HepG2 (cell line): Measurements from ENCODE around the gene DCHS2. TPM values are rescaled to one million over a fixed set of nuclear protein-coding genes. Genes with fewer than 3 reads are reported as not detected.

Source experiments
- ATAC-seq: fragments of 200-7000 bp; cut with Tn5 transposase; 3 replicates; pipeline ENCODE4 v1.9.1; 2020; ENCODE audit warnings: mild to moderate bottlenecking, moderate library complexity
- BruUV-seq: library from RNA; stranded (reverse); fragments of 400-500 nt; replicated peaks from 2 replicates; lab custom pipeline; 2021; lab: Mats Ljungman, UMichigan
- CTCF ChIA-PET: fragments of 300-600 bp; formaldehyde crosslinking; extraction: SDS; loops from one replicate; lab custom pipeline; 2021; ENCODE audit warnings: low total read pairs, inconsistent platforms, low intra/inter-chr PET ratio; lab: Yijun Ruan, JAX
- POLR2A ChIA-PET: fragments of 350-600 bp; sonication (Branson Sonifier 250); formaldehyde crosslinking; loops from one replicate; lab custom pipeline; 2020; ENCODE audit warnings: antibody characterized with exemption, inconsistent platforms; lab: Yijun Ruan, JAX
- DNase-seq: peaks from one replicate; pipeline ENCODE4 v3.0.0-alpha.2; 2015; ENCODE audit warnings: low spot score
- FAIRE-seq: peaks from 3 replicates; lab custom pipeline; 2011; peaks lifted over from hg19 to GRCh38; lab: Jason Lieb, UNC
- H2AFZ ChIP-seq: one replicate; pipeline ENCODE4 v1.6.1; 2011; ENCODE audit warnings: low read length, inconsistent platforms
- H3K27ac ChIP-seq: fragments of 300-600 bp; 3 replicates; pipeline ENCODE4 v1.8.0; 2011; ENCODE audit warnings: mixed run types, mild to moderate bottlenecking, mixed read lengths, low read length, inconsistent platforms; ENCODE audit not compliant: insufficient read depth; ENCODE audit errors: extremely low read length
- H3K27me3 ChIP-seq, 2 experiments: fragments of 200-600 bp in 1 of 2; 2 replicates in 1 of 2; 3 replicates in 1 of 2; pipeline versions ENCODE4 v1.6.0 to v1.8.0; 2011; ENCODE audit warnings: low read length in 2 of 2, mild to moderate bottlenecking in 2 of 2, moderate library complexity in 2 of 2, inconsistent platforms in 1 of 2; ENCODE audit not compliant: insufficient read depth in 2 of 2, control insufficient read depth in 1 of 2
- H3K36me3 ChIP-seq, 2 experiments: fragments of 200-600 bp in 1 of 2; replicated peaks in 1 of 2; 2 replicates in 1 of 2; 3 replicates in 1 of 2; pipeline versions ENCODE4 v1.5.1 to v1.8.0; 2011; ENCODE audit warnings: low read length in 2 of 2, inconsistent platforms in 1 of 2; ENCODE audit not compliant: insufficient read depth in 2 of 2, control insufficient read depth in 1 of 2
- H3K4me1 ChIP-seq: 2 replicates; pipeline ENCODE4 v1.5.1; 2012; ENCODE audit warnings: low read length, inconsistent platforms; ENCODE audit not compliant: insufficient read depth
- H3K4me2 ChIP-seq: 2 replicates; pipeline ENCODE4 v1.6.0; 2011; ENCODE audit warnings: low read depth, low read length, inconsistent platforms
- H3K4me3 ChIP-seq, 3 experiments: fragments of 200-600 bp in 1 of 3; sonication (generic), shearing (Covaris generic) in 1 of 3; replicated peaks in 1 of 3; 2 replicates each; pipeline ENCODE4 v1.5.1; 2011 to 2016; ENCODE audit warnings: low read length in 3 of 3, inconsistent platforms in 2 of 3, low read depth in 2 of 3, mild to moderate bottlenecking in 2 of 3, control low read depth in 1 of 3, mixed read lengths in 1 of 3; ENCODE audit not compliant: insufficient read depth in 1 of 3
- H3K79me2 ChIP-seq: one replicate; pipeline ENCODE4 v1.6.1; 2011; ENCODE audit warnings: low read length, inconsistent platforms; ENCODE audit not compliant: insufficient read depth
- H3K9ac ChIP-seq: 2 replicates; pipeline ENCODE4 v1.6.0; 2011; ENCODE audit warnings: mild to moderate bottlenecking, low read depth, low read length, inconsistent platforms; ENCODE audit not compliant: insufficient read depth
- H3K9me3 ChIP-seq: 2 replicates; pipeline ENCODE4 v1.5.1; 2012; ENCODE audit warnings: mild to moderate bottlenecking, low read length
- H4K20me1 ChIP-seq: 2 replicates; pipeline ENCODE4 v1.6.0; 2011; ENCODE audit warnings: inconsistent platforms, mild to moderate bottlenecking, low read length, moderate library complexity; ENCODE audit not compliant: insufficient read depth
- IRX3 ChIP-seq: sonication (generic); formaldehyde crosslinking; IDR thresholded peaks from 2 replicates; pipeline ENCODE4 v1.8.1; 2023; ENCODE audit warnings: mild to moderate bottlenecking, low read depth, missing genetic modification reagents, borderline replicate concordance
- KLF13 ChIP-seq: sonication (generic); formaldehyde crosslinking; IDR thresholded peaks from 2 replicates; pipeline ENCODE4 v1.4.0; 2020; ENCODE audit warnings: mild to moderate bottlenecking, missing genetic modification reagents
- NR3C1 ChIP-seq: sonication (generic); formaldehyde crosslinking; IDR thresholded peaks from 2 replicates; pipeline ENCODE4 v1.4.0; 2020; ENCODE audit warnings: missing genetic modification reagents
- PAWR ChIP-seq: sonication (generic); formaldehyde crosslinking; IDR thresholded peaks from 2 replicates; pipeline ENCODE4 v1.4.0; 2020; ENCODE audit warnings: missing genetic modification reagents, mild to moderate bottlenecking, borderline replicate concordance
- ZBTB7A ChIP-seq: sonication (generic); formaldehyde crosslinking; IDR thresholded peaks from 2 replicates; pipeline ENCODE4 v1.8.0; 2022; ENCODE audit warnings: mild to moderate bottlenecking, missing genetic modification reagents
- ZC3H4 ChIP-seq: sonication (generic); formaldehyde crosslinking; IDR thresholded peaks from 2 replicates; pipeline ENCODE4 v1.4.0; 2020; ENCODE audit warnings: missing genetic modification reagents, borderline replicate concordance
- ZFP82 ChIP-seq: sonication (generic); formaldehyde crosslinking; IDR thresholded peaks from 2 replicates; pipeline ENCODE4 v1.5.1; 2020; ENCODE audit warnings: mild to moderate bottlenecking, missing genetic modification reagents, borderline replicate concordance
- ZFX ChIP-seq: sonication (generic); formaldehyde crosslinking; IDR thresholded peaks from 2 replicates; pipeline ENCODE4 v1.4.0; 2020; ENCODE audit warnings: mild to moderate bottlenecking, low read depth, missing genetic modification reagents, moderate library complexity
- ZNF160 ChIP-seq: sonication (generic); formaldehyde crosslinking; IDR thresholded peaks from 2 replicates; pipeline ENCODE4 v1.8.0; 2022; ENCODE audit warnings: mild to moderate bottlenecking, inconsistent platforms, missing genetic modification reagents
- ZNF225 ChIP-seq: sonication (generic); formaldehyde crosslinking; IDR thresholded peaks from 2 replicates; pipeline ENCODE4 v1.4.0; 2020; ENCODE audit warnings: mild to moderate bottlenecking, missing genetic modification reagents
- ZNF367 ChIP-seq: sonication (generic); formaldehyde crosslinking; IDR thresholded peaks from 2 replicates; pipeline ENCODE4 v1.4.0; 2020; ENCODE audit warnings: missing genetic modification reagents, borderline replicate concordance
- ZNF672 ChIP-seq: sonication (generic); formaldehyde crosslinking; IDR thresholded peaks from 2 replicates; pipeline ENCODE4 v1.8.1; 2022; ENCODE audit warnings: missing genetic modification reagents
- ZNF713 ChIP-seq: sonication (generic); formaldehyde crosslinking; IDR thresholded peaks from 2 replicates; pipeline ENCODE4 v1.4.0; 2020; ENCODE audit warnings: mild to moderate bottlenecking, missing genetic modification reagents
- ZNF768 ChIP-seq: sonication (generic); formaldehyde crosslinking; IDR thresholded peaks from 2 replicates; pipeline ENCODE4 v1.4.0; 2020; ENCODE audit warnings: missing genetic modification reagents
- WGBS: methylation state at CpG from one replicate; pipeline ENCODE4 v1.1.6; 2017; ENCODE audit warnings: low lambda C conversion rate; 5-methylcytosine and 5-hydroxymethylcytosine counted together
- in situ Hi-C: cut with HindIII; loops from 2 replicates; pipeline ENCODE4 v1.10.0; 2017; ENCODE audit warnings: low pct_unique_long_range_greater_than_20kb; ENCODE audit not compliant: extremely low pct_ligation_motif_present
- intact Hi-C: fragments of 100-400 bp; cut with micrococcal nuclease; formaldehyde crosslinking; loops from one replicate; pipeline ENCODE4 v1.10.0; 2022; ENCODE audit not compliant: unreplicated experiment
- polyA plus RNA-seq, 8 experiments: library from polyadenylated mRNA; depleted of rRNA in 3 of 8; stranded (reverse) in 7 of 8; unstranded in 1 of 8; fragments of >200 nt; fragmentation: Illumina TruSeq in 4 of 8; extraction: Trizol in 4 of 8; gene quantifications; 2 replicates each; pipeline versions ENCODE4 v1.2.1 to v1.2.3, GENCODE V29; 2011 to 2016; ENCODE audit warnings: low read depth in 4 of 8, missing spikeins in 1 of 8, mixed read lengths in 1 of 8; ENCODE audit not compliant: insufficient read depth in 1 of 8
- total RNA-seq, 5 experiments: library from RNA; depleted of rRNA; stranded (reverse); fragments of >200 nt; fragmentation: Illumina TruSeq; extraction: Trizol; gene quantifications; 2 replicates each; pipeline ENCODE4 v1.2.3, GENCODE V29; 2016; ENCODE audit warnings: low read depth in 1 of 5
- TF ChIP-seq, protein P1 (sequence below): sonication (generic); formaldehyde crosslinking; IDR thresholded peaks from 2 replicates; pipeline ENCODE4 v1.4.0; 2020; ENCODE audit warnings: missing genetic modification reagents
- TF ChIP-seq, protein P2 (sequence below): sonication (generic); formaldehyde crosslinking; IDR thresholded peaks from 2 replicates; pipeline ENCODE4 v1.4.0; 2020; ENCODE audit warnings: missing genetic modification reagents
- TF ChIP-seq, protein P3 (sequence below): sonication (generic); formaldehyde crosslinking; IDR thresholded peaks from 2 replicates; pipeline ENCODE4 v1.8.1; 2023; ENCODE audit warnings: mild to moderate bottlenecking, missing genetic modification reagents, borderline replicate concordance

DCHS2 gene
- total and polyA plus RNA-seq, 2 of the 13 experiments (the other 11 are each of a cell fraction or from before 2014, with no cell fraction given): 0.03 TPM; not detected in 1

DNA sequence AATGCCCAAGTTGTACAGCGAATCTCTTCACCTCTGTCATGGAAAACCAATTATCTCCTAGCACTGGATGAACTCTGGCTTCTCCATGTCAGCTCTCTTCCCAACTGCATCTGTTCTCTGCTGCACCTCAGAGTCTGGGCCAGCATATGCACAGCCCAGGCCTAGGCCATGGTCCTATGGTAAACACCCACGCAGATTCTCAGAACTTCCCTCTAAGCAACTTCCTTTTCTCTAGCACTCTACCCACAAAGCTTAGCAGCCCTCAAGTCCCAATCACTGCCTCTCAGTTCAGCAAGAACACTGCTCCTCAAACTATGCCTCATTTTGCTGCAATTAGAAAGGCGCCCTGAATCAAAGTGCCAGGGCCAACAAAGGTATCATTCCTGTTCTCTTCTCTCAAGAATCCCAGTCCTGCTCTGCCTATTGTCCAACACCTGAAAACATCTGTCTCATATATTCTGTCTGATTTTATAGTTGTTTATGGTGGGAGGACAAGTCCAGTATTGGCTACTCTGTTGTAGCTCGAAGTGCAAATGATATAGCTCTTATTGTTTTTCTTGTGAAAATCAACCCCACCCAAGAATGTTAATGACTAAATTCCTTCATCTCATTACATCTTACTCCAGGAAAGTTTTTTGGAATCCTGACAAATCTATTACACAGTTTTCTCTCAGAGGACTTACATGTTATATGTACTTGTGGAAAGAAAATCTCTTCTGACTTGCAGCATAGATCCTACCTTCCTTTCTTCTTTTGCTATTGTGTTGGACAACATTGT lies 85.4 kb downstream of the DCHS2 start:
- BruUV-seq: no TSS peak
- Histone ChIP-seq H3K27ac (no peak overlapping the region), H3K4me2 (no peak overlapping the region), H3K79me2 (no peaks in the 10 kb centered on the region), H3K4me3 (no peak overlapping the region), H3K9ac (no peak overlapping the region), H3K9me3 (no peaks in the 10 kb centered on the region), H3K27me3 (no peaks in the 10 kb centered on the region), H2AFZ (no peak overlapping the region), H3K4me1 (no peaks in the 10 kb centered on the region), H3K36me3 (no peaks in the 10 kb centered on the region), H4K20me1 (no peaks in the 10 kb centered on the region)
- intact Hi-C loops (no loop called here), in situ Hi-C loops (no loop called here)
- FAIRE-seq (no peak), DNase-seq (no peak), ATAC-seq (no peak)
- ChIA-PET CTCF (no interaction called here), POLR2A (no interaction called here)
- 6% methylated on average over 4 of the region's 4 CpGs for WGBS
- TF ChIP-seq, protein P1, sequence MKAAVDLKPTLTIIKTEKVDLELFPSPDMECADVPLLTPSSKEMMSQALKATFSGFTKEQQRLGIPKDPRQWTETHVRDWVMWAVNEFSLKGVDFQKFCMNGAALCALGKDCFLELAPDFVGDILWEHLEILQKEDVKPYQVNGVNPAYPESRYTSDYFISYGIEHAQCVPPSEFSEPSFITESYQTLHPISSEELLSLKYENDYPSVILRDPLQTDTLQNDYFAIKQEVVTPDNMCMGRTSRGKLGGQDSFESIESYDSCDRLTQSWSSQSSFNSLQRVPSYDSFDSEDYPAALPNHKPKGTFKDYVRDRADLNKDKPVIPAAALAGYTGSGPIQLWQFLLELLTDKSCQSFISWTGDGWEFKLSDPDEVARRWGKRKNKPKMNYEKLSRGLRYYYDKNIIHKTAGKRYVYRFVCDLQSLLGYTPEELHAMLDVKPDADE (CRISPR knock-in tag): no peak
- TF ChIP-seq IRX3 (CRISPR knock-in tag): no peak
- no peak for TF ChIP-seq ZNF367
- TF ChIP-seq, protein P2, sequence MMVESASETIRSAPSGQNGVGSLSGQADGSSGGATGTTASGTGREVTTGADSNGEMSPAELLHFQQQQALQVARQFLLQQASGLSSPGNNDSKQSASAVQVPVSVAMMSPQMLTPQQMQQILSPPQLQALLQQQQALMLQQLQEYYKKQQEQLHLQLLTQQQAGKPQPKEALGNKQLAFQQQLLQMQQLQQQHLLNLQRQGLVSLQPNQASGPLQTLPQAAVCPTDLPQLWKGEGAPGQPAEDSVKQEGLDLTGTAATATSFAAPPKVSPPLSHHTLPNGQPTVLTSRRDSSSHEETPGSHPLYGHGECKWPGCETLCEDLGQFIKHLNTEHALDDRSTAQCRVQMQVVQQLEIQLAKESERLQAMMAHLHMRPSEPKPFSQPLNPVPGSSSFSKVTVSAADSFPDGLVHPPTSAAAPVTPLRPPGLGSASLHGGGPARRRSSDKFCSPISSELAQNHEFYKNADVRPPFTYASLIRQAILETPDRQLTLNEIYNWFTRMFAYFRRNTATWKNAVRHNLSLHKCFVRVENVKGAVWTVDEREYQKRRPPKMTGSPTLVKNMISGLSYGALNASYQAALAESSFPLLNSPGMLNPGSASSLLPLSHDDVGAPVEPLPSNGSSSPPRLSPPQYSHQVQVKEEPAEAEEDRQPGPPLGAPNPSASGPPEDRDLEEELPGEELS (CRISPR knock-in tag): no peak
- no peak for TF ChIP-seq PAWR (CRISPR knock-in tag)
- TF ChIP-seq ZFX (CRISPR knock-in tag): no peak
- TF ChIP-seq ZNF160 (CRISPR knock-in tag): no peak
- TF ChIP-seq ZNF768 (CRISPR knock-in tag): no peak
- TF ChIP-seq NR3C1 (CRISPR knock-in tag): no peak
- no peak for TF ChIP-seq ZBTB7A (CRISPR knock-in tag)
- TF ChIP-seq, protein P3, sequence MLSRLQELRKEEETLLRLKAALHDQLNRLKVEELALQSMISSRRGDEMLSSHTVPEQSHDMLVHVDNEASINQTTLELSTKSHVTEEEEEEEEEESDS (CRISPR knock-in tag): no peak
- no peak for TF ChIP-seq ZNF225
- no peak for TF ChIP-seq ZNF713 (CRISPR knock-in tag)
- no peak for TF ChIP-seq ZFP82 (CRISPR knock-in tag)
- TF ChIP-seq KLF13 (CRISPR knock-in tag): no peak
- no peak for TF ChIP-seq ZNF672 (CRISPR knock-in tag)
- no peak for TF ChIP-seq ZC3H4 (CRISPR knock-in tag)
